NCI-H748 treated with DMSO at 0.1 percent for 48 hours (cell line): ENCODE measurements around the gene WHRN.

Experiments
- DNase-seq: peaks from one replicate; lab custom pipeline; 2025; lab: John Stamatoyannopoulos, UW

WHRN gene

DNA sequence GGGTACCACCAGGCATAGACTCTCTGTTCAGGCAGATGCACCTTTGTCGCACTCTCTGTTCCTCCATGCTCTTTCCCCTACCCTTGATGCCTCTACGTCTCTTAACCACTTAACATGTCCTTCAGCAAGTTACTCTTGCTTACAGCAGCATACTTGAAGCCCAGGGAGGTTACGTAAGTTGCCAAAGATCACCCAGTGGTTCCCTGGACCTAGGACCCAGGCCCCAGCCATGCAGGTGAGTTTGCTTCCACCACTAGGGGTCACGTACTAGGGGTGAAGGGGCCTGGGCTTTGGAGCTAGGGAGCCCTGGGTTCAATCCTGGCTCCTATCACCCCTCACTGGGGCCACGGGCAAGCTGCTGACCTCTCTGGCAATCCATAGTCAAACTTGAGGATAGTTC is 126.4 kb downstream of the WHRN start:
- DNase-seq: no peak

GRCh38 chr9:114378016-114378415 is 127.3 kb downstream of the WHRN start:
- DNase-seq: no peak

DNA sequence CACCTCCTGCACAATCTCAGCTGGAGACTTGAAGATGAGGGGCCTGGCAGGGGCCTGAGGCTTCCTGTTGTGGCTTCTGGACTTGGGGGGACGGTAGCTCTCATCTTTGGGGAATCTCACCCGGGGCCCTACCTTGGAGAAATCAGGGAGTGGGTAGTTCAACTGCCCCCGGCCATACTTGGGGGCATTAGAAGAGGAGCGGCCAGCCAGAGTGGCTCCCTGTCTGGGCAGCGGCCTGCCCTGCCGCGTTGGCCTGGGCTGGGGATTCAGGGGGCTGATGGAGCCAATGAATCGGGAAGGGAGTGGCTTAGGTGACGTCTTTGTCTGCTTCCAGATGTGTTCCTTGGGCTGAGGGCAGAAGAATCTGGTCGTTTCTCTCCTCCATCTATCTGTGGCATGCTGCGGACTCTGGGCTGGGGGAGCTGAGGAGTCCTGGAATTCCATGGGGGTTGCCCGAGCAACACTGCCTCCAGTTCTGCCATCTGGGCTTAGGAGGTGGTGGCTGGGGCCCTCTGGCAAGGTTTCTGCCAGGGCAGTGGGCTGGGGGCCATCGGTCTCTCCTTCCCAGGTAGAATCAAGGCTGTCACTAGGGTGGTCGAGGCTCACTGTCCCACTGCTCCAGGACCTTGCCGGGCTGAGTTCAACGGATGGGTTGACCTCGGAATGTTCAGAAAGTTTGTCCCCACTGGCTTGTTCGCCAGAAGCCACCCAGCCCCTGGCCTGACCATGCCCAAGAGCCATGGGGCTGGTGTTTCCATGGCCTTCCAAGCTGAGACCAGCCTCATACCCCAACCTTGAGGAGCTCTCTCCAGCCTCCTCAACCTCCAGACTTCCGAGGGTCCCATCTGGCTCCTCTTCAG is 128.5 kb downstream of the WHRN start:
- no peak for DNase-seq

DNA sequence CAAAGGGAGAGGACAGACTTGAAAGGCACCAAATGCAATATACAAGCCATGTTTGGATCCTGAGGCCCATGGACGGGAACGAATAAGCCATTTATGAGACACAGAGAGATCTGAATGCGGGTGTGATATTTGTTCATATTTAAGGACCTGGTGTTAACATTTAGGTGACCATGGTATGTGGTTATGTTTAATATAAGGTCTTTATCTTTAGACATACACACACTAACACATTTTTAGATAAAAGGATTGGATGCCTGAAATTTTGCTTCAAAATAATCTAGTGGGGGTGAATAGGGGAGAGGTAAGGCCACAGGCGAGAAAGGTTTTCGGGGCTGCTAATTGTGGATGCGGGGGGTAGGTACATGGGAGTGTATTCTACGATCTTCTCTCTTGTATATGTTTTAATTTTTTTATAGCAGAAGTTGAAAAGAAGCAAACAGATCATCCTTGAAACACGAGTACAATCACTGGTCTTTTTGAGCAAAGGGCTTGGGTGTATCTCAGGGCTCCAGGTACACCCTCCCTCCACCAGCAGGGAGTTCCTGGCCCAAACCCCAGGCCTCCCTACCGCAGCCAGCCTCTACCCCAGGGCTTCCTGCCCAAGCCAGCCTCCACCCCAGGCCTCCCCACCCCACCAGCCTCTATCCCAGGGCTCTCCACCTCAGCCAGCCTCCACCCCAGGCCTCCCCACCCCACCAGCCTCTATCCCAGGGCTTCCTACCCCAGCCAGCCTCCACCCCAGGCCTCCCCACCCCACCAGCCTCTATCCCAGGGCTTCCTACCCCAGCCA is 129.7 kb downstream of the WHRN start:
- no peak for DNase-seq

- no peak for DNase-seq
Observed at GRCh38 chr9:114374936-114375335, 130.3 kb downstream of the WHRN start.

DNA sequence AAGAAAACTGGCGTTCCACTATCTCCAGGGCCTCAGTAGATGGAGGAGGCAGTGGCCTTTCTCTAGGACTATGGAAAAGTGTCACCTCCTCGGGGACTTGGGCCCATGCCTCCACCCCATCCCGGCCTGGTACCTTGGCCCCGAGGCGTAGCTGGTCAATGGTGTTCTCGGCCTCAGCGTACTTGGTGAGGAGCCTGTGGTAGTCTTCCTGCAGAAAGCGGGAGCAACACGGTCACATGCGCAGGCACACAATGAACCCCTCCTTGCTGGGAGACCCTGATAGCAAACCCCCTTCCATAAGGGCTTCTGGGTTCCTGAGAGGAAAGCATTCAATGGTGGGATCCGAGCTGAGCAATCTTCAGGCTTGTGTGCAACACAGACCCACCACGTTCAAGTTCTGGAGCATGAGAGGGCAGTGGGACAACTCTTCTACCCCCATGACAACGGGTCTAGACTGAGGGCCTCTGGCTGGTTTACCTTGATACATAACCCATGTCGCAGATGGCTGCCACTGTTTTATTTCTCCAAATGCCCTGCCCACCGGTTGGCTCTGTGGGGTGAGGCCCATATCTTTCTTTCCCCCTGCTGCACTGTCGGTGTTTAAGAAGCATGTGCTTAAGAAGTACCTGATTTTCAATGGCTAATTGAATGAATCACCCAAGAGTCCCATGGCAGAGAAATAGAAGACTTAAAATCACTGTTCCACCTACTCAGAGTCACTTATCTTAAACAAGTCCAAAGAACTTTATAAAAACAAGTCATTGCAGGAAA is 131.1 kb downstream of the WHRN start:
- no peak for DNase-seq

- no peak for DNase-seq
Observed at GRCh38 chr9:114372921-114373448, 132.3 kb downstream of the WHRN start.

DNA sequence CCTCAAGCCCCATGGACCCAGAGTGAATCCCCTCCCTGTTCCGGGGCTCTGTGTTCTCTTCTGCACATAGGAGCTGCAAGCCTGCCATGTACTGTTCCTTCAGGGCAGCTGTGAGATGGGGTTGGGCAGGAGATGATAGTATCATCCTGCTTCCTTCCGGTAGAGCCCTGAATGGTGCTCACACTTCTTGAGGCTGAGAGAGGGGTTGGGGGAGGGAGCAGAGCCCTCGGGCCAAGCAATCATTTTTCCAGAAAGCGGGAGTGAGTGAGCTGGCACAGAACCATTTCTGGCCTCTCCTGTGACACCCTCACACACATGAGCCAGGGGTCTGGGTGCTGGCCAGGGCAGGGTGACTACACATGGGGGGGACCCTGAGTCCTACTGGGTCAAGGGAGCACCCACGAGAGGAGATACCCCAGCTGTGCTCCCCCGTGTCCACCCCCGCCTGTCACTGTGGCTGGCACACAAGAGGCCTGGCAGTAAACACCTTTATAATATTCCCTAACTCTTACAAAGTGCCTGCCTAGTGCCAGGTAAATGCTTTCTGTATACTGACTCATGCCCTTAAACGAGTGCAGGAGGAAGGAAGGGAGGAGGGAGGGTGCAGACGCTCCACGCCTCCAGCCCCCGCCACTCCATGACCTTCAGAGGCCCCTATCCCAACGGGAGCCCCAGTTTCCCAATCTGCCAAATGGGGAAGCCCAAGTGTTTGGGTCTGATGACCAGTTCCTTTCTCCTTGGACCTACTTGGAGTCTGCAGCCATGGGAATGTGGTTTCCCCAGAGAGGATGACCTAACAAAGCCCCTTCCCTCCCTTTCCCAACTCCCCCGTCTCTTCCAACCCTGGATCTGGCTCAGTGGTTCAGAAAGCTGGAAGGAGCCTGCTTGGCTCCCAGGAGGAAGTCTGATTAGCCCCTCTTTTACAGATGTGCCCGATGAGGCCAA is 133.0 kb downstream of the WHRN start:
- no peak for DNase-seq

GRCh38 chr9:114371343-114371944 is 133.8 kb downstream of the WHRN start:
- no peak for DNase-seq

GRCh38 chr9:114370968-114371320 is 134.3 kb downstream of the WHRN start:
- DNase-seq: no peak

DNA sequence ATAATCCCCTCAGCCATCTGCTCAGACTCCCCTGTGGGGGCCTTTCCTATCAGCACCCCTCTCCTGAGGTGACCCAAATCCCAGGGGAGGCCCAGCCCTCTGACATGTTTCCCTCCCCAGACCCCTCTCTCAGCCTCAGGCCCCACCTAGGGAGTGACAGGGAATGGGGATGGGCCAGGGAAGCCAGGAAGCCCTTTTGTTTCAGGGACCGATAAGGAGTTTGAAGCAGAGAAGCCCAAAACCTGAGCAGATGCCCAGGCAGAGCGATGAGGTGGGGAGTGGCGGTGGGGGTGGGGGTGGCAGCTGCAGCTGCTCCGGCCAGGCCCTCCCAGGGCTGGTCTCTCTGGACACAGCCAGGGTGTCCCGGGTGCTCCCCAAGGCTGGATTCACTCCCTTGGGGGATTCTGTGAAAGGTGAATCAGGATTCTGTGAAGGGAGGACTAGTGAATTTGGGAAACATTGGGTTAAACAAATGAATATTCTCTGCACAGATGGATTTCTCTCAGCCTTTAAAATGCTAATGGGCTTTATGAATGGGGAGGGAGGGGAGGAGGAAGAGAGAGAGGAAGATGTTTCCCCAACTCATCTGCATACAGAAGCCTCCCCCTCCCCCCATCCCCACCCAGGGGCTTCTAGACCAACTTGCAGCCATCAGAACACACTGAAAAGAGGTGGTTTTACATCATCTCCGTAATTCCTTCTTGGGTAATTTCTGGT is 134.9 kb downstream of the WHRN start:
- no peak for DNase-seq

DNA sequence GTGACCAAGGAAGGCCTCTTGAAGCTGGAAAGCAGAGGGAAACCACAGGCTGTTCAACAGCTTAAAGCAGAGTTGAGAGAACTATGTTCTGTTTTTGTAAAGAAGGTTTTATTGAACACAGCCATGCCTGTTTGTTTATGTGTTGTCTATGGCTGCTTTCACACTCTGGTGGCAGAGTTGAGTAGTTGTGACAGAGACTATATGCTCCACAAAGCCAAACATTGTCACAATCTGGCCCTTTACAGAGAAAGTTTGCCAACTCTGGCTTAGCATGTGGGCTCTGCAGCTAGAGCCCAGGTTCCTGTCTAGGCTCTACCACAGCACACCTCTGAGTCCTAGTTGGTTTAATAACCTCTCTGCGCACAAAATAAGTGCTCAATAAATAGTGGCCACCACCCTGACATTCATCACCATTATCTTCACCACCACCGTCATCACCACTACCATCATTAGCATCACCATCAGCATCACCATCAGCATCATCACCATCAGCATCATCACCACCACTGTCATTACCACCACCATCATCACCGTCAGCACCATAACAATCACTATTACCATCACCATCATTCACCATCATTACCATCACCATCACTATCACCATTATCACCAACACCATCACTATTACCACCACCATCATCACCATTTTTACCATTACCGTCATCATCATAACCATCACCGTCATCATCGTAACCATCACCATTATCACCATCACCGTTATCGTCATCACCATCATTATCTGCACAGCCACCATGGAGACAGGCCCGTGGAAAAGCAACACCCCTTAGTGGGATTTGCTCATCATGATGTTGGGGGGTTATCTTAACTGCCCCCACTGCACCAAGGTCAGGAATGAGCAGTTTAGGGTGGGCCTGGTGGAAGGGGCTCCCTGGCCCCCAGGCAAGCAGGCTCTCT is 135.8 kb downstream of the WHRN start:
- DNase-seq: no peak

DNA sequence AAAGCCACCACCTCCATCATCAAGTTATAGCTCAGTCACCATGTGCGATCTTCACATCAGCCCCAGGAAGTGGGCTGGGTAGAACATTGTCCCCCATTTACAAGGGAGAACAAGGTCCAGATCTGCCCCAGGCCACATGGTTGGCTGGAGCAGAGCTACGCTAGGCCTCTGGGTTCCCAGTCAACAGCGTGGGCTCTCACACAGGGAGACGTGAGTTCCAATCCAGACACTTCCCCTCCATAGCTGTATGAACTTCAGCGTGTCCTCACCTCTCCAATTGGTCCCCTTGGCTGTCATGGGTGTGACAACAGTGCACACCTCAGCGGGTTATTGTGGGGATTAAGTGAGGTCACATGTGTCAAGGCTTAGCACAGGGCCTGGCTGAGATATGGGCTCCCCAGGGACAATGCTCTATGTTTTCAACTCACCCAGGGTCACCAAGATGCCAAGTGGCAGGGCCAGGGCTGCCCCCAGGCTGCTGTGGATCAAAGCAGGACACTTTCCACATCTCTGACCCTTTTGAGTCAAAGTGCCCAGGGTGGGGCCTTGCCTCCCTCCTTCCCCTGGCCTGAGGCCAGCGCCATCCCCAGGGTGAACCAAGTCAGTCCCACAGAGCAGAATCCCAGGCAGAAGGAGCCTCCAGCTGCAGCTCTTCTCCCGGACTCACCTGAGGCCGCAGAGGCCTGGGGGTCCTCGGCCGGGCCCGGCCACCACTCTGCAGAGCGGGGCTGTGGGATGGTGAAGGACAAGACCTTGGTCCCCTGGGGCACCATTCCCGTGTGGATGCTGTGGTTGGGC is 137.3 kb downstream of the WHRN start:
- no peak for DNase-seq

- no peak for DNase-seq
Observed at GRCh38 chr9:114367366-114367765, 137.9 kb downstream of the WHRN start.

GRCh38 chr9:114366334-114367128 is 138.7 kb downstream of the WHRN start:
- DNase-seq: no peak

- DNase-seq: no peak
Observed at GRCh38 chr9:114365194-114365593, 140.1 kb downstream of the WHRN start.
